GM12878 (cell line): Measurements from ENCODE around the gene PLA2G4E. TPM values are rescaled to one million over a fixed set of nuclear protein-coding genes. Genes with fewer than 3 reads are reported as not detected.

Experiments used
- ATAC-seq: fragments of 200-7000 bp; cut with Tn5 transposase; 3 replicates; pipeline ENCODE4 v1.9.1; 2020; ENCODE audit warnings: mild to moderate bottlenecking, moderate library complexity
- BruUV-seq: library from RNA; stranded (reverse); fragments of 400-500 nt; replicated peaks from 2 replicates; lab custom pipeline; 2021; lab: Mats Ljungman, UMichigan
- CTCF ChIA-PET: fragments of 300-600 bp; sonication (Branson Sonifier 250); formaldehyde crosslinking; extraction: SDS; loops from one replicate; lab custom pipeline; 2021; ENCODE audit warnings: inconsistent platforms; lab: Yijun Ruan, JAX
- POLR2A ChIA-PET: fragments of 350-600 bp; formaldehyde crosslinking; extraction: SDS; loops from one replicate; lab custom pipeline; 2021; ENCODE audit warnings: inconsistent platforms; lab: Charles Lee
- RAD21 ChIA-PET: fragments of 300-600 bp; sonication (Branson Sonifier 250); formaldehyde crosslinking; loops from one replicate; lab custom pipeline; 2023; ENCODE audit warnings: antibody characterized with exemption; ENCODE audit not compliant: unreplicated experiment; lab: Charles Lee
- SMC1A ChIA-PET: fragments of 300-600 bp; sonication (Branson Sonifier 250); formaldehyde crosslinking; loops from one replicate; lab custom pipeline; 2023; ENCODE audit not compliant: unreplicated experiment, uncharacterized antibody; lab: Charles Lee
- DNase-seq: peaks from one replicate; pipeline ENCODE4 v3.0.0-alpha.2; 2011; ENCODE audit warnings: low read depth, low spot score
- FAIRE-seq: peaks from 3 replicates; lab custom pipeline; 2011; peaks lifted over from hg19 to GRCh38; lab: Jason Lieb, UNC
- H2AFZ ChIP-seq: 2 replicates; pipeline ENCODE4 v1.6.0; 2011; ENCODE audit warnings: low read depth, low read length, control low read depth; ENCODE audit not compliant: control insufficient read depth
- H3K27ac ChIP-seq: 2 replicates; pipeline ENCODE4 v1.5.1; 2011; ENCODE audit warnings: control low read depth; ENCODE audit not compliant: control insufficient read depth, insufficient read depth
- H3K27me3 ChIP-seq, 2 experiments: replicated peaks in 1 of 2; 2 replicates each; pipeline versions ENCODE4 v1.6.0 to v1.6.1; 2011; ENCODE audit warnings: low read length in 1 of 2; ENCODE audit not compliant: control insufficient read depth in 2 of 2, insufficient read depth in 2 of 2
- H3K36me3 ChIP-seq, 2 experiments: 2 replicates each; pipeline ENCODE4 v1.5.1; 2011; ENCODE audit warnings: low read length in 1 of 2; ENCODE audit not compliant: control insufficient read depth in 2 of 2, insufficient read depth in 2 of 2
- H3K4me1 ChIP-seq: 2 replicates; pipeline ENCODE4 v1.6.1; 2011; ENCODE audit warnings: mild to moderate bottlenecking, low read length, moderate library complexity, mixed read lengths; ENCODE audit not compliant: control insufficient read depth, insufficient read depth
- H3K4me2 ChIP-seq: 2 replicates; pipeline ENCODE4 v1.6.0; 2011; ENCODE audit warnings: control low read depth; ENCODE audit not compliant: control insufficient read depth, insufficient read depth
- H3K4me3 ChIP-seq: fragments of 200-600 bp; sonication (generic); 2 replicates; pipeline ENCODE4 v1.5.1; 2016
- H3K79me2 ChIP-seq: 2 replicates; pipeline ENCODE4 v1.6.0; 2011; ENCODE audit warnings: low read length; ENCODE audit not compliant: control insufficient read depth, insufficient read depth
- H3K9ac ChIP-seq: 2 replicates; pipeline ENCODE4 v1.8.0; 2011; ENCODE audit warnings: low read length, control low read depth, mixed read lengths; ENCODE audit not compliant: control insufficient read depth, insufficient read depth
- H3K9me3 ChIP-seq: replicated peaks from 3 replicates; pipeline ENCODE4 v1.5.1; 2011; ENCODE audit warnings: mild to moderate bottlenecking, low read length; ENCODE audit not compliant: control insufficient read depth, insufficient read depth
- H4K20me1 ChIP-seq: 2 replicates; pipeline ENCODE4 v1.6.0; 2011; ENCODE audit not compliant: control insufficient read depth, insufficient read depth
- ATF3 ChIP-seq: IDR thresholded peaks from 2 replicates; pipeline ENCODE4 v1.6.1; 2011; ENCODE audit warnings: low read depth, mild to moderate bottlenecking, low read length, moderate library complexity, borderline replicate concordance; ENCODE audit errors: extremely low read depth
- ATF7 ChIP-seq: fragments of 450-650 bp; IDR thresholded peaks from 2 replicates; pipeline ENCODE4 v1.6.1; 2016; ENCODE audit warnings: low read depth, mild to moderate bottlenecking
- IRF3 ChIP-seq: fragments of 450-650 bp; IDR thresholded peaks from 2 replicates; pipeline ENCODE4 v1.6.1; 2014; ENCODE audit warnings: mild to moderate bottlenecking
- PAX5 ChIP-seq: IDR thresholded peaks from 2 replicates; pipeline ENCODE4 v1.6.1; 2011; ENCODE audit warnings: low read depth, low read length, borderline replicate concordance
- ZBTB40 ChIP-seq: fragments of 450-650 bp; IDR thresholded peaks from 2 replicates; pipeline ENCODE4 v1.6.1; 2016; ENCODE audit warnings: mild to moderate bottlenecking, moderate library complexity, borderline replicate concordance
- WGBS: methylation state at CpG from one replicate; pipeline ENCODE4 v1.1.6; 2016; ENCODE audit warnings: low lambda C conversion rate; ENCODE audit not compliant: insufficient replicate concordance, insufficient coverage; ENCODE audit errors: missing lambda C conversion rate; 5-methylcytosine and 5-hydroxymethylcytosine counted together
- in situ Hi-C: fragments of 300-500 bp; cut with MboI; formaldehyde crosslinking; loops from 9 replicates; pipeline ENCODE4 v1.14.3; 2018; ENCODE audit warnings: mixed read lengths
- intact Hi-C: fragments of 100-400 bp; cut with micrococcal nuclease; formaldehyde crosslinking; loops from one replicate; pipeline ENCODE4 v1.14.2; 2022; ENCODE audit not compliant: unreplicated experiment
- polyA plus RNA-seq, 11 experiments: library from polyadenylated mRNA; depleted of rRNA in 4 of 11; unstranded in 6 of 11; stranded (reverse) in 5 of 11; fragments of >200 nt; fragmentation: Nextera tagmentation in 4 of 11; fragmentation: Illumina TruSeq in 1 of 11; extraction: Ambion mirVana in 4 of 11; extraction: Trizol in 1 of 11; gene quantifications; 1 replicate in 1 of 11; 2 replicates in 10 of 11; pipeline versions ENCODE4 v1.2.1 to v1.2.3, GENCODE V29; 2011 to 2016; ENCODE audit warnings: inconsistent platforms in 2 of 11, missing spikeins in 2 of 11, low read depth in 1 of 11
- total RNA-seq, 4 experiments: library from RNA; depleted of rRNA in 3 of 4; stranded (reverse); fragments of >200 nt in 3 of 4; fragmentation: Illumina TruSeq in 1 of 4; extraction: Trizol in 1 of 4; gene quantifications; 2 replicates each; pipeline versions ENCODE4 v1.2.1 to v1.2.3, GENCODE V29; 2013 to 2021
- TF ChIP-seq, protein P1 (sequence below): fragments of 450-650 bp; IDR thresholded peaks from 2 replicates; pipeline ENCODE4 v1.6.1; 2016; ENCODE audit warnings: mild to moderate bottlenecking

The PLA2G4E gene
- total and polyA plus RNA-seq, 10 of the 15 experiments (the other 5 are each of a cell fraction or from before 2014, with no cell fraction given), result 0.05 to 0.32 (median 0.06) TPM; not detected in 5

DNA sequence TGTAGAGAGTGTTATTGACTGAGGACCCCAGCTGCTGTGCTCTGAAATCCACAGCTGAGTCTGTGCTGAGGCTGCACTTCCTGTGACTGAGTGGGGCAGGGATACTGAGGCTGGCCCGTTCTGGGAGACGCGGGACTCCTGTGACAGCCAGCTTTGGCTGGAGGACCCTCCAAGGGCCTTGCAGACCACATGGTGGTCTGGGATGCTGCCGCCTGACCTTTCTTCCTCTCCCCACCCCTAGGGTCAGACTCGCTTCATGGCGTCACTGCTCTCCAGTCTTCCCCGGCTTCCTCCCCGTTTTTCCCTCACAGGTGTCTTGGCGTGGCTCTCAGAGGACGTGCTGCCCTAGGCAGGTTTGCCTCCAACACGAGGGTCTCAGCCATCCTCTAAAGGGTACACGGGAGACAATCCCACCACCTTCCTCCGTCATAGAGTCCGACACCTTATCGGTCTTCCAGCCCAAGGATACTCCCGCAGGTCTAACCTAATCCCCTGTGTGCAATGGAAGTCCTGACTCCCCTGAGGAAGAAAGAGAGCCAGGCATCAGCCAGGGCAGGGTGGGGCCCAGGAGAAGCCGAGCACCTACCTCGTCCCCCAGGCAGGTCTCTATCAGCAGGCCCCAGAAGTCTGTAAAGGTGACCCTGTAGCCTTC is 28.6 kb downstream of the PLA2G4E start:
- intact Hi-C loops (no loop called here), in situ Hi-C loops (loop anchor here (5.0 kb wide), 1 partner anchor 70 kb away; no protein-coding TSS in a partner anchor)
- TF ChIP-seq PAX5 (no peak), ATF7 (no peak), ATF3 (no peak)
- WGBS, result 51% methylated on average over 18 of the region's 18 CpGs
- Histone ChIP-seq H3K9me3 (no peaks in the 10 kb centered on the region), H4K20me1 (no peaks in the 10 kb centered on the region), H2AFZ (no peak overlapping the region), H3K4me3 (no peak overlapping the region), H3K4me1 (no peaks in the 10 kb centered on the region), H3K4me2 (no peak overlapping the region), H3K79me2 (no peaks in the 10 kb centered on the region), H3K27ac (no peak overlapping the region), H3K36me3 (no peaks in the 10 kb centered on the region), H3K9ac (no peak overlapping the region), H3K27me3 (no peaks in the 10 kb centered on the region)
- ATAC-seq, result no peak
- ChIA-PET CTCF (interaction anchor here (1.0 to 11.8 kb wide), 4 partner anchors 62 to 249 kb away, joined by 3 to 137 read pairs (median 6); no protein-coding TSS in a partner anchor), RAD21 (interaction anchor here (1.0 to 3.2 kb wide), 3 partner anchors 64 to 93 kb away, joined by 3 to 8 read pairs (median 4); no protein-coding TSS in a partner anchor), SMC1A (interaction anchor here (2.6 to 4.1 kb wide), 2 partner anchors 63 to 64 kb away, joined by 13 to 49 read pairs; no protein-coding TSS in a partner anchor), POLR2A (interaction anchor here (0.6 kb wide), 1 partner anchor 33 kb away, joined by 7 read pairs; no protein-coding TSS in a partner anchor)
- FAIRE-seq, result no peak
- no TSS peak for BruUV-seq
- no peak for DNase-seq

GRCh38 chr15:41990691-41991090 is 30.2 kb downstream of the PLA2G4E start:
- WGBS, result 28% methylated on average over 3 of the region's 3 CpGs
- Histone ChIP-seq H3K79me2 (no peaks in the 10 kb centered on the region), H2AFZ (no peak overlapping the region), H3K4me2 (no peak overlapping the region), H3K9me3 (no peaks in the 10 kb centered on the region), H3K36me3 (no peaks in the 10 kb centered on the region), H3K27me3 (no peaks in the 10 kb centered on the region; a peak in 1 of 4 replicates), H3K9ac (no peak overlapping the region), H3K4me1 (no peaks in the 10 kb centered on the region), H4K20me1 (no peaks in the 10 kb centered on the region), H3K27ac (no peak overlapping the region), H3K4me3 (no peak overlapping the region)
- ATAC-seq (no peak), DNase-seq (no peak), FAIRE-seq (no peak)
- RAD21 ChIA-PET, result interaction anchor here (0.7 to 4.2 kb wide), 9 partner anchors 18 to 217 kb away, joined by 3 to 38 read pairs (median 5); partner anchors contain the start of genes EHD4 and MAPKBP1
- in situ Hi-C loops (loop anchor here (5.0 kb wide), 1 partner anchor 72 kb away; no protein-coding TSS in a partner anchor), intact Hi-C loops (no loop called here)
- POLR2A ChIA-PET, result interaction anchor here (1.0 kb wide), 1 partner anchor 67 kb away, joined by 3 read pairs; no protein-coding TSS in a partner anchor
- BruUV-seq, result no TSS peak
- CTCF ChIA-PET, result interaction anchor here (0.6 to 11.8 kb wide), 17 partner anchors 9 to 247 kb away, joined by 3 to 137 read pairs (median 5); partner anchors contain the start of gene EHD4
- SMC1A ChIA-PET, result interaction anchor here (0.8 to 4.1 kb wide), 10 partner anchors 11 to 138 kb away, joined by 3 to 49 read pairs (median 4); no protein-coding TSS in a partner anchor
- TF ChIP-seq, protein P1, sequence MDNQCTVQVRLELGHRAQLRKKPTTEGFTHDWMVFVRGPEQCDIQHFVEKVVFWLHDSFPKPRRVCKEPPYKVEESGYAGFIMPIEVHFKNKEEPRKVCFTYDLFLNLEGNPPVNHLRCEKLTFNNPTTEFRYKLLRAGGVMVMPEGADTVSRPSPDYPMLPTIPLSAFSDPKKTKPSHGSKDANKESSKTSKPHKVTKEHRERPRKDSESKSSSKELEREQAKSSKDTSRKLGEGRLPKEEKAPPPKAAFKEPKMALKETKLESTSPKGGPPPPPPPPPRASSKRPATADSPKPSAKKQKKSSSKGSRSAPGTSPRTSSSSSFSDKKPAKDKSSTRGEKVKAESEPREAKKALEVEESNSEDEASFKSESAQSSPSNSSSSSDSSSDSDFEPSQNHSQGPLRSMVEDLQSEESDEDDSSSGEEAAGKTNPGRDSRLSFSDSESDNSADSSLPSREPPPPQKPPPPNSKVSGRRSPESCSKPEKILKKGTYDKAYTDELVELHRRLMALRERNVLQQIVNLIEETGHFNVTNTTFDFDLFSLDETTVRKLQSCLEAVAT, result no peak
- no peak for TF ChIP-seq IRF3
- no peak for TF ChIP-seq ZBTB40
